Stimulated activated CD8-positive, alpha-beta memory T cell treated with anti-CD3 and anti-CD28 coated beads, Interleukin-2, amount 100 ng/mL, for 1 hour (primary cell): Measurements from ENCODE around the gene STK36.

Experiments used
- DNase-seq, 2 donors: peaks; one replicate each; pipeline ENCODE4 v3.0.0-alpha.2; 2020; ENCODE audit warnings: low read depth in 2 of 2

Gene STK36, protein sequence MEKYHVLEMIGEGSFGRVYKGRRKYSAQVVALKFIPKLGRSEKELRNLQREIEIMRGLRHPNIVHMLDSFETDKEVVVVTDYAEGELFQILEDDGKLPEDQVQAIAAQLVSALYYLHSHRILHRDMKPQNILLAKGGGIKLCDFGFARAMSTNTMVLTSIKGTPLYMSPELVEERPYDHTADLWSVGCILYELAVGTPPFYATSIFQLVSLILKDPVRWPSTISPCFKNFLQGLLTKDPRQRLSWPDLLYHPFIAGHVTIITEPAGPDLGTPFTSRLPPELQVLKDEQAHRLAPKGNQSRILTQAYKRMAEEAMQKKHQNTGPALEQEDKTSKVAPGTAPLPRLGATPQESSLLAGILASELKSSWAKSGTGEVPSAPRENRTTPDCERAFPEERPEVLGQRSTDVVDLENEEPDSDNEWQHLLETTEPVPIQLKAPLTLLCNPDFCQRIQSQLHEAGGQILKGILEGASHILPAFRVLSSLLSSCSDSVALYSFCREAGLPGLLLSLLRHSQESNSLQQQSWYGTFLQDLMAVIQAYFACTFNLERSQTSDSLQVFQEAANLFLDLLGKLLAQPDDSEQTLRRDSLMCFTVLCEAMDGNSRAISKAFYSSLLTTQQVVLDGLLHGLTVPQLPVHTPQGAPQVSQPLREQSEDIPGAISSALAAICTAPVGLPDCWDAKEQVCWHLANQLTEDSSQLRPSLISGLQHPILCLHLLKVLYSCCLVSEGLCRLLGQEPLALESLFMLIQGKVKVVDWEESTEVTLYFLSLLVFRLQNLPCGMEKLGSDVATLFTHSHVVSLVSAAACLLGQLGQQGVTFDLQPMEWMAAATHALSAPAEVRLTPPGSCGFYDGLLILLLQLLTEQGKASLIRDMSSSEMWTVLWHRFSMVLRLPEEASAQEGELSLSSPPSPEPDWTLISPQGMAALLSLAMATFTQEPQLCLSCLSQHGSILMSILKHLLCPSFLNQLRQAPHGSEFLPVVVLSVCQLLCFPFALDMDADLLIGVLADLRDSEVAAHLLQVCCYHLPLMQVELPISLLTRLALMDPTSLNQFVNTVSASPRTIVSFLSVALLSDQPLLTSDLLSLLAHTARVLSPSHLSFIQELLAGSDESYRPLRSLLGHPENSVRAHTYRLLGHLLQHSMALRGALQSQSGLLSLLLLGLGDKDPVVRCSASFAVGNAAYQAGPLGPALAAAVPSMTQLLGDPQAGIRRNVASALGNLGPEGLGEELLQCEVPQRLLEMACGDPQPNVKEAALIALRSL (N-terminal part only)

DNA sequence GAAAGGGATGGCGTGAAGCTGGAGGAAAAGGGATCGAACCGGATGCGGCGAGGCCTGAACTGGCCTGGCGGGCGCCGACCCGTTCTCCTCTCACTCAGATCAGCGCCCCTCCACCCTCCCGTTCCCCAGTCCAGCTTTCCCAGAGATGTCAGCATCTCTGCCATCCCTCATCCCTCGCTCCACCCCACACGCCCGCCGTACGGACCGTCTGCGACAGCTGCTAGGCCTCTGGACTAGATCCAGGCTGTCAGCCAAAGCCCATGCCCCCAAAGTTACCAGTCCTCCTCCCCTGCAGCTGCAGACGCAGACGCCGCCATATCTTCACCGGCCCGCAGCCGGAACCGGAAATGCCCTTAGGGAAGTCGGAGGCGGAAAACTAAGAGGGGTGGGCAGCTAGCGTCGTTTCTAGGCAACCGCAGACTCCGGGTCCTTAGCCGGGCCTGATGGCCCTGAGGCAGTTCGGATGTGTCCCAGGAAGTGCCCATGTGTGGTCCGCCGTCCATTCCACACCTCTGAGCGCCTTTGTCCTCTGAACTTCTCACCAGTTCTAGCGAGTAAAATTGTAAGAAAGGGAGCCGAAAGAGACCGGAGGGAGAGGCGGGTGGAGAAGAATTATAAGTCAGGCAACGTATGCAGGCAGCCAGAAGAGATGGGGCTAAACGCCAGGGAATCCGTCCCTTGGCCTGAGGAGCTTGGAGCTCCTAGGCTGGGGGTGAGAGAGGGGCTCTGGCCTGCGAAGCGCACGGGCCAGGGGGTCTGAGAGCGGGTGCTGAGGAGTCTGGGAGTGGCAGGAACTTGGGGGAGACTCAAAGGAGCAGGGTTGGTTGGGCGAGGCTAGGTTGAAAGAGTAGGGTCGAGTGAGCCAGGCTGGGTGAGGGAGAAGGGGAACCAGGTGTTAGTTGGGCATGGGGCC, at the start of gene STK36, which contains the start of gene RNF25:
TSS of gene STK36 (plus strand) at position 433 of the 913 bp plus-strand sequence. CDS start 744 bp downstream, outside the sequence.
TSS of gene RNF25 (minus strand) at position 349 of the 913 bp plus-strand sequence. CDS start at position 317, 32 bp downstream.
- peak; percentile 64 for DNase-seq

DNA sequence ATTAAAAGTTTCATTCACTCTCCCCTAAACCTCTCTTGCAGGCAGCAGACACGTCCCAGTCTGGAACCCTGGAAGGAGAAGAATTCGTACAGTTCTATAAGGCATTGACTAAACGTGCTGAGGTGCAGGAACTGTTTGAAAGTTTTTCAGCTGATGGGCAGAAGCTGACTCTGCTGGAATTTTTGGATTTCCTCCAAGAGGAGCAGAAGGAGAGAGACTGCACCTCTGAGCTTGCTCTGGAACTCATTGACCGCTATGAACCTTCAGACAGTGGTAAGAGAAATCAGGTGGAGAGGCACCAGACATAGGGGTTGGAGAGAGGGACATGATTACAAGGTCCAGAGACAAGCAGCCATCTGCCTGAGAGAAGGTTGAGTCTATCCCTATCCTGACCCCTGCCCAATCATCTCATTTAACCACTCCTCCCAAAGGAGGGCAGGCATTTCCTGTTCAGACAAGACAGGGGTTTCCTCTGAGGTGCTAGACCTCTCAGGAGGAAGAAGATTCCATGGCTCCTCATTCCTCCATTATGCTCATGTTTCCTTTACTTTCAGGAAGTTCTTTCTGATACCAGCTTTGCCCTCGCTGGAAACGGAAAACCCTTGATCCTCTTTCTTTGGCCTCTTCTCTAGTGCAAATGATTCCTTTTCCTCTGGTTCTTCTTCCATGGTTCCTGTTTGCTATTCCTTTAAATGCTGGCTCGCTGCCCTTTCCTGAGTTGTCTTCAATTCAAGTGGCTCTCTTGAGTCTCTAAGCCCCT, 49.1 kb upstream of the STK36 start:
- DNase-seq = no peak

DNA sequence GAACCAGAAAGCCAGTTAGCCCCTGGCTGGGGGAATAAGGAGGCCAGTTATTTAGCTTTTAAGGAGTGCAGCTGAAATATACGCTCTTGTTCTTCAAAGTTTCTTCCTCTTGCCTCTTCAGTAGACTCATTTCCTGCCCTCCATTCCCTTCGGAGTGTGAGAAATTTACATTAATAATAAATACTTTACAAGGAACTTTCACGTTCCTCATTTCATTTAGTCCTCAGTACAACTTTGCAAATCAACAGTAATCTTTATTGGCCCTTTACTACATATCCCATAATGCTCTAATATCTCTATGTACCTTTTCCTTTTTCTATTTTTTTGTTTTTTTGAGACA, 48.5 kb upstream of the STK36 start:
- DNase-seq = no peak

DNA sequence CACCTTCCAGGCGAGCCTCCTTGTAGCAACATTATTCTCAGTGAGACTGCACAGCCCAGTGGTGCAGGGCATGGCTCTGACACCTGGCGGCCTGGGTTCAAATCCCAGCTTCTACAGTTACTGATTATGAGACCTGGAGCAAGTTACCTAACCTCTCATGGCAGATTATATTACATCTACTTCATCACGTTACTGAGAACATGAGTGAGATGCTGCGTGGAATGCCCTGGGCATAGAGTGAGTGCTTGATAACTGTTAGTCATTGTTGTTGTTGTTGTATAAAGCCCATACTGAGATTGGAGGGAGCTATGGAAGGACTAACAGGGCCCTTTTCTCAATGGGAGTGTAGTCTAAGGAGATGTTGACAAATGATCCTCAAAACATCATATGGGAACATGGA, 45.5 kb upstream of the STK36 start:
- DNase-seq = no peak

DNA sequence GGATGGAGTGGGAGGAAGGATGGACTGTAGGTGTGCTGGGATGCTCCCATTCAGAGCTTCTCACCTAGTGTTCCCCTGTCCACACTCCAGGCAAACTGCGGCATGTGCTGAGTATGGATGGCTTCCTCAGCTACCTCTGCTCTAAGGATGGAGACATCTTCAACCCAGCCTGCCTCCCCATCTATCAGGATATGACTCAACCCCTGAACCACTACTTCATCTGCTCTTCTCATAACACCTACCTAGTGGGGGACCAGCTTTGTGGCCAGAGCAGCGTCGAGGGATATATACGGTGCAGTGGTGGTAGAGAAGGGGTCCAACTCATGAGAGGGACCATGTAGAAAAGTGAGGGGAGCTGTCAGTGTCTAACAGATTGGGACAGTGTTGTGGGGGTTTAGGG, 43.9 kb upstream of the STK36 start:
- DNase-seq = no peak

DNA sequence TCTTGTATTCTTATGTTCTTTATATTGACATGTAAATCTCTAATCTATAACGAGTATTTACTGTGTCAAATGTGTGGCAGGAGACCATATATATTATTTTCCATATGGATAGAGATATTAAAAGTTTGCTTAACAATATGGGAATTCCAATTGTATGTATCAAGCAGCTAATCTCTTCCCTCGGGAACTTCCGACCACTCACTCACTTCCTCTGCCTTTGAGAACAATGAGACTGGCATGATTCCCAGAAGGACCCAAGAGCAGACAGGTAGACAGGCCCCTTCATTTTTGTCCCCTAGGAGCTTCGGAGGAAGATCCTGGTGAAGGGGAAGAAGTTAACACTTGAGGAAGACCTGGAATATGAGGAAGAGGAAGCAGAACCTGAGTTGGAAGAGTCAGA, 40.0 kb upstream of the STK36 start:
- no peak for DNase-seq

DNA sequence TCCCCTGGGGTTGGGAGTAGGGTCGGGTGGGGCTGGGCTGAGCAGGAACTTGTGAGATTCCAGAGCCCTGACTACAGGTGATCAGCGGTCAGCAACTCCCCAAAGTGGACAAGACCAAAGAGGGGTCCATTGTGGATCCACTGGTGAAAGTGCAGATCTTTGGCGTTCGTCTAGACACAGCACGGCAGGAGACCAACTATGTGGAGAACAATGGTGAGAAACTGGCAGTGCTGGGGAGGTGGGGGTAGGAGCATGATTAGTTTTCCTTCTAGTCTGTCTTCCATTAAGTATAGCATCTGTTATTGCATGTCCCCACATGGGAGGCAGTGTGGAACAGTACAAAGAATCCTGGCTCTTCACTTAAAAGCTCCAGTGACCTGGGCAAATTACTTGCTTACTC, 36.2 kb upstream of the STK36 start:
- DNase-seq = no peak

DNA sequence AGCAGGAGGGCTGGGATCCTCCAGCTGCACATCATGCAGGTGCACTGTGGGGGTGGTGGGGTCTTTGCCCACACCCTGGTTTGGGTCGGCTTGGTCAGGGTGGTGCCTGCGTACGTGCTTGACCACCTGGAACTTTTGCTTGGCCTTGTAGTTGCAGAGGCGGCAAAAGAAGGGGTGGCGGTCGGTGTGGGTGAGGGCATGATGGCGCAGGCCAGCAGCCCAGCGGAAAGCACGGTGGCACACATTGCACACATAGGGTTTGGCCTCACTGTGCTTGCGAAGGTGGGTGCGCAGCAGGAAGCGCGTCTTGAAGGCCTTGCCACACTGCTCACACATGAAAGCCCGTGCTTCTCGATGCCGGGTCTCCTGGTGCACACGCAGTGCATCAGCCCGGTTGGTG, 33.5 kb upstream of the STK36 start:
- no peak for DNase-seq

DNA sequence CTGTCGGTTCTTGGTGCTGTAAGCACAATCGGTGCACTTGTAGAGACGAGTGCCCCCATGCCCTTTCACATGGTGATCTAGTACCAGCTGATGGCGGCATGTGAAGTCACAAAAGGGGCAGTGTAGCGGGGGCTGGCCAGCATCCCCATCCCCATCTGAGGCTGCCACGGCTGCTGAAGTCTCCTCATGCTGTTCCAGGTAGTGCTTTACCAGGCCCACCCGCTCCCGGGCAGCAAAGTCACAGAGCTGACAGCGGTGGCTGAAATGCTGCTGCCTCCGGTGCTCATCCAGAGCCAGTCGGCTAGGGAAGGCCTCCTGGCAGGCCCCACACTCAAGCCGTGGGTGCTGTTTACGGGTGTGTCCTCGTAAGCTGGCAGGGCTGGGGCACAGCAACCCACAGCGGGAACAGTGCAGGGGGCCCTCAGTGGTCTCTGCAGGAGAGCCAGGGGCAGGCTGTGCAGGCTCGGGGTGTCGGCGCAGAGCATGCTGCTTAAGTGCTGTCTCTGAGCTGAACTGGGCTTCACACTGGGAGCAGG, 29.7 kb upstream of the STK36 start:
- DNase-seq = no peak

DNA sequence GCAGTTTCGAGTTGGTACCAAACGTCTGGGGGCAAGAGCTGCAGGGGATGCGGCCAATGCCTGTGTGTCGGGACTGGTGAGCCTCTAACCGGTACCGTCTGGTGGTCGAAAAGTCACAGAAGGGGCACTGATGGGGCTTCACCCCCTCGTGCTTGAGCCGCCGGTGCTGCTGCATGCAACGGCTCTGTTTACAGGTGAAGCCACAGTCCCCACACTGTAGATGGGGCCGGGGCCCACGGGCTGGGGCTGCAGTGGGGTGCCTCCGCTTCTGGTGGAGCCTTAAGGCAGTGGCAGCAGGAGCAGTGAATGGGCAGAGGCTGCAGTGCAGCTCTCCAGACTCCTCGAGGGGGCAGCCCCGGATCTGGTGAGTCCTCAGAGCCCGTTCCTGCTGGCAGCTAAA, 29.1 kb upstream of the STK36 start:
- DNase-seq = no peak

DNA sequence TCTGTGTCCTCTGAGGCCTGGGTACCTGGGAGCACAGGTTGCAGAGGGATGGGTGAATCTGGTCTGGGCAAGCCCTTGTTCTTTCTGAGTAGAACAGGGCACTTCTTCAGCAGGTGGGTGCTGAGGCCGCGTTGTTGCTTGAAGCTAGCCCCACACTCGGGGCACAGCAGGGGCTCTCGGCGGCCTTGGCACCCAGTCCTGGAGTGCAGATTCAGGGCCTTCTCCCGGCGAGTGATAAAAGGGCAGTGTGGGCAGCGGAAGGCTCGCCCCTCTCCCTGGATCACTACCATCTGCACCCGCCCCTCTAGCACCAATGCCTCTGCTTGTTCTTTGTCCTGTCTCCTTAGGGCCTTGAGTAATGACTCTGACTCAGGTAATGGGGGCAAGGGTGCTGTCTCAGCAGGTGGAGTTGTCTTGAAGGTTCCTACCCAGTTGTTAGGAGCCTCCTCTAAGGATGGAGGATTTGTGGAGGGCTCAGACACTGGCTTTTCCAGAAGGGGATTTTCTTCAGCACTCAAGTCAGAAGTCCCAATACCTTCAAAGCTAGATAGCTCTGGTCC, 28.1 kb upstream of the STK36 start:
- DNase-seq = no peak

DNA sequence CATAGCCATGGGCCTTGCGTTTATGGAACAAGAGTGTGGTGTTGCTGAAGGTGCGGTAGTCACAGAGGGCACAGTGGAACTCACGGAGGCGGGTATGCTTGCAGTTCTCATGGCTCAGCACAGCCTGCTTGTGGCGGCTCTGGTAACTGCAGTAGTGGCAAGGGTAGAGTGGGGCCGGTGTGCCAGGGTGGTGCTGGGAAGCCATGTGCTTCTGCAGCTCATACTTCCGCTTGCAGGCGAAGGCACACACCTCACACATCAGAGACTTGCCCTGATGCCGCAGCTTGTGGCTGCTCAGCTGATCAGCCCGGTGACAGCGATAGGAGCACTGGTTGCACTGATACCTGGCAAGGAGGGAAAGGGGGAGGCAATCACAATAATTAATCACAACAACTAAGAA, 27.2 kb upstream of the STK36 start:
- no peak for DNase-seq

DNA sequence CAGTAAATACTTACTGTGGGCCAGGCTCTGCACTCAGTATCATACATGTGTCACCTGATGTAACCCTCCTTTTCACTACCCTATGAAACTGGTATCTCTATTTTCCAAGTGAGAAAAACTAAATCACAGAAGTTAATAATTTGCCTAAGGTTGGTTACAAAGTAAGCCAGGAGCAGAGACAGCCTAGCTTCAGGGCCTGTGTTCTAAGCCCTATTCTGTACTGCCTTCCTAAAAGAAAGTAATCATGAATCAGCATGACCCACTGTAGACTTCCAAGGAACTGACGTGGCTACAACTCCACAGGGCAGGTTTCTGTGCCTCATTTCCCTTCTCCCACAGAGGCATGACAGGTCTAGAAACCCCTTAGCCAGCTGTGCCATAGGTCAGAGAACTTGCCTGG, 26.8 kb upstream of the STK36 start:
- DNase-seq = no peak

DNA sequence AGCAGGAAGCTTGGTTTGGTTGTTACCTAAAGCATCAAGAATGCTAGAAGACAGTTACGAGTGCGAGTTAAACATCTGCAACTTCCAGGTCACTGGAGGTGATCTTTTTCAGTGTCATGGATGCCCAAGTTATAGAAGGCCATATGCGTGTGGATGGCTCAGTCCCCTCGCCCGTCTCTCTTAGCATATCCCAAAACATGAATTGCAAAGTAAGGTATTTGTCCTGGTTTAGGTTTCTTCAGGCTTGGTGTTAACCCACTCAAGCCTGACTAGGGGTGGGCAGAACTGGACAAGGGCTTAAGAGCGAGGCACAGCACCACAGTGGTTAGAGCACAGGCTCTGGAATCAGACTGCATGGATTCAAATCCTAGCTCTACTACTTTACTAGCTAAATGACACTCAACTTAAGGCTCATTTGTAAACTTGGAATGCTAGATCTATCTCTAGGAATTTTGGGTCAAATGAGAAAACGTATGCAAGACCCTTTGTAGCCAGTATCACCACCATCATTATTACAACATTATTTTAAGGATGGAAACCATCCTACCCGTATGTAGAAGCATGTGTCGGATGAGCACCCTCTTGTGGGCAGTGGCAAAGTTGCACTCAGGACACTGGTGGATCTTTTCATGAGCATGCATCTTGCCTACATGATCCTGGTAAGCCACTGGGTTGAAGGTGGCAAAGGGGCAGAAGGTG, 23.6 kb upstream of the STK36 start:
- DNase-seq = peak in 1 of 2 donors; percentile 9

DNA sequence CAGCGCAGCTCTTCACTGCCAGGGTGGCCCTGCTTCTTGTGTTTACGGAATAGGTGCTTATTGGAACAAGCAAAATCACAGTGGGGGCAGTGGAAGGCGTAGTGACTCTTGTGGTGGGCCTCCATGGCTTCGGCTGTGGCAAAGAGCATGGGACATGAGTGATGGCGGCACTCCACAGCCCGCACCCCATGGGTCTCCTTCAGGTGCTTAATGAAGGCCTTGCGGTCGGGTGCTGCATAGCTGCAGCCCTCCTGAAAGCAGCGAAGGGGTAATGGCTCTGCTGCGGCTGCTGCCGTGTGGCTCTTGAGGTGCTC, 23.1 kb upstream of the STK36 start:
- no peak for DNase-seq

DNA sequence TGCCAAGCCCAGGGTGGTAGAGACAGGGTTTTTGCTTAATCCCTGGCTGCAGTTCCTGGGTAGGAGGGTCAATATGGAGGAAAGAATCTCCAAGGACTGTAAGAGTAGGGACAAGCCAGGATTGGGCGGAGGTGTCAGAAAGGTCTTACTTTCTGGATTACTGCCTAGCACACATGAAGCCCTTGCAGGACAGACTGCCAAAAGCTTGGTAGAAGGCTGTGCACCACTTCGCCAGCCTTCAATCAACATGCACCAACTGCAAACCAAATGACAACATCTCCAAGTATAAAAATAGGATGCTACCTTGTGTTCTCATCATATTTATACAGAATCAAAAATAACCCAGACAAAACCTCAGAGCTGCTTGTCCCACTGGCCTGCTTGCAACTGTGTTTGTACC, 16.1 kb upstream of the STK36 start:
- no peak for DNase-seq

DNA sequence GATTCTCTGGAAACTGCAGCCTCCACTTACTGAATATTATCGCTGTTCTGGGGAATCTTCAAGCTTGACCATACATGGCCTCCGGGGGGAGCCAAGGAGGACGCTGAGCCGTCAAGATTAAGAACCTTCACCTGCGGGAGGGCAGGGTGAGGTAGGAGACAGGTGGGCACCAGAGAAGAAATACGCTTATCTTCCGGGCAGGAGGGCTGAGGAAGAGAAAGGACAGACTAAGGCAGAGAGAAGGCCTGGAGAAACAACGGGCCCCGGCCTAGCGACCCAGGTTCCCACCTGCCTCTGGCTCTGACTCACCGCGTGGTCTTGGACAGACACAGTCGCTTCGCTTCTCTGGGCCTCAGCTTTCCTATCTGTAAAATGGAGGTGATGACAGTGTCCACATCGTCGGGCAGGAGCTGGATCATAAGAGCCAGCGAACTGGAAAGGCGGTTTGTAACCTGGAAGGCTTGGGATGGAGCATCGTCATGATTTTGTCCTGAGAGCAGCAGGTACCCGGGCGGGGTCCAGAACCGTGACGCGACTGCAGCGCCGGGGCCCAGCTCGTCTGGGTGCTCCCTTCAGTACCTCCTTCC, 13.1 kb upstream of the STK36 start:
- DNase-seq = peak in 1 of 2 donors; percentile 8

DNA sequence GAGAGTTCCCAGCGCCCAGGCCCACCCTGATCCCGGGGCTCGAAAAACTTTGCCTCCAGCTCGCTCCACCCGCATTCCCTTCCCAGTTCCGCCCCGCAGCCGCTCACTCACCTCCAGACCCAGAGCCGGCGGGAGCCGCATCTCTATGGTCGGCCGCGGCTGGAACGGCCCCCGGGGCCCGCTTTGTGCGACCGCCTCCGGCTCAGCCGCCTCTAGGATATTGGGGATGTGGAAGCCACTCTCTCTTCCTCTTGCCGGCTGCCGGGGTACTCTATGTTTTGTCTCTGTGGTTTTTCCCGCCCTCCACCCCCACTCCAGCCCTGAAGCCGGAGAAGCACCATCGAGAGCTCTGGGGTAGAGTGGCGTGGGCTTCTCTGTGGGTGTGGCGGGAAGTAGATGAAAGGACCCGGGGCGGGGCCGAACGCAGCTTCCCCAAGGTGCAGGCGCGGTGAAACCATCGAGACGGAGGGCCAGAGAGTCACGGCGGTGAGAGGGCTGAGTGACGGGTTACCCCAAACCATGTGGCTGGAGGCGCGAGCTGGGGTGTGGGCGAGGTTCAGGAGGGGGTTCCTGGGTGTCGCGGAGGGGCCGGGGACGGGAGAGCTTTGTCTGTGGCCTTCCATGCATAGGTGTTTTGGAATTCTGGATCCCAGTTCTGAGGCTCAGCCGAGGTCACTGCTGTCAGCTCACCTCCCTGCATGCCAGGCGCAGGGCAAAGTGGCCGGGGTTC, 12.5 kb upstream of the STK36 start, which contains the start of the genes BCS1L and ZNF142:
TSS of gene BCS1L (plus strand) at position 426 of the 730 bp plus-strand sequence. CDS start 1,305 bp downstream, outside the sequence.
TSS of gene ZNF142 (minus strand) at position 366 of the 730 bp plus-strand sequence. CDS start 3,194 bp downstream, outside the sequence.
- peak; percentile 81 to 82 for DNase-seq
